ENCODE data around the gene CCDC15. TPM values are rescaled to one million over a fixed set of nuclear protein-coding genes. Genes with fewer than 3 reads are reported as not detected.

Gene CCDC15
- total RNA-seq, 1 experiment from 2014 or later, result 8.6 TPM

DNA sequence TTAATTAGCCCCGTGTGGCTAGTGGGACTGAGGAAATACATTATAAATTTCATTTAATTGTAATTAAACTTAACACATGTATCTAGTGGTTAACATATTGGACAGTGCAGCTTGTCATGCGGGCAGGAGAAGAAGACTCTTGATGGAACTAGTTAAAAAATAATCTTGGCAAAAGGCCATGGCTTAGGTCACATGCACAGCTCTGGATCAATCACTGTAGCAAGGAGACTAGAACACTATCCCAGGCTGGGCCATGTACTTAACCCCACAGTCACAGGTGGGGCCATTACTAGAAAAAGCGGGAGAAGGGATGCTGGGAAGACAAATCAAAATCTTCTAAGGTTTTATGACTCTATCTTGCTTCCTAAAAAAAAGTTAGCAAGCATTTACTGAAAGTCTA lies 9.4 kb upstream of the CCDC15 start:
- CTCF ChIA-PET, result interaction anchor here (0.5 kb wide), 1 partner anchor 69 kb away, joined by 3 read pairs; no protein-coding TSS in a partner anchor
- no TSS peak for BruUV-seq (replicated peaks)
- no peak overlapping the region for H3K9ac ChIP-seq (ENCODE audit: low read length)

GRCh38 chr11:124945826-124946225 lies 8.2 kb upstream of the CCDC15 start:
- intact Hi-C loops (cut with micrococcal nuclease), result no loop called here
- H3K27ac ChIP-seq (ENCODE audit: low read length), result no peak overlapping the region
- TF ChIP-seq EZH2phosphoT487 (IDR thresholded peaks at IDR 0.05; ENCODE audit: borderline replicate concordance, low read length) (no peak), CTCF (conservative IDR thresholded peaks at IDR 0.05; ENCODE audit: low read depth, low read length) (no peak)
- no peaks in the 10 kb centered on the region for H3K79me2 ChIP-seq (ENCODE audit: low read length)
- H2AFZ ChIP-seq (ENCODE audit: low read length), result no peak overlapping the region
- DNase-seq (no peak), ATAC-seq (peak; percentile 51; the same call in 1 of the 2 replicates)
- no peaks in the 10 kb centered on the region for H3K9me2 ChIP-seq (replicated peaks; ENCODE audit: low read length)
- CTCF ChIA-PET, result no interaction called here
- H4K20me1 ChIP-seq (ENCODE audit: low read length), result no peaks in the 10 kb centered on the region
- POLR2A ChIA-PET (ENCODE audit: unreplicated experiment), result no interaction called here
- no peaks in the 10 kb centered on the region for H3K9me3 ChIP-seq (ENCODE audit: low read length)
- peaks cover 4% of the 10 kb centered on the region; the same call in 1 of the 2 replicates for H3K4me1 ChIP-seq (ENCODE audit: insufficient read depth, low read length)
- no peaks in the 10 kb centered on the region for H3K27me3 ChIP-seq (ENCODE audit: low read length)
- no peaks in the 10 kb centered on the region for H3K36me3 ChIP-seq (ENCODE audit: low read depth, low read length)
- H3K4me2 ChIP-seq (ENCODE audit: low read length), result no peak overlapping the region
- no peaks in the 10 kb centered on the region for H3F3A ChIP-seq (ENCODE audit: low read length, unreplicated experiment)
- H3K9ac ChIP-seq (ENCODE audit: low read length), result no peak overlapping the region
- H3K4me3 ChIP-seq (ENCODE audit: low read length), result no peak overlapping the region
- BruUV-seq (replicated peaks), result no TSS peak

More for the DNA sequence above, 9.4 kb upstream of the CCDC15 start:
- POLR2A ChIA-PET (ENCODE audit: unreplicated experiment), result no interaction called here
- Histone ChIP-seq H3K27me3 (ENCODE audit: low read length) (no peaks in the 10 kb centered on the region), H3F3A (ENCODE audit: low read length, unreplicated experiment) (no peaks in the 10 kb centered on the region), H2AFZ (ENCODE audit: low read length) (no peak overlapping the region), H3K79me2 (ENCODE audit: low read length) (no peaks in the 10 kb centered on the region), H3K4me1 (ENCODE audit: insufficient read depth, low read length) (peaks cover 4% of the 10 kb centered on the region; the same call in 1 of the 2 replicates), H3K36me3 (ENCODE audit: low read depth, low read length) (no peaks in the 10 kb centered on the region), H4K20me1 (ENCODE audit: low read length) (no peaks in the 10 kb centered on the region), H3K27ac (ENCODE audit: low read length) (no peak overlapping the region), H3K4me3 (ENCODE audit: low read length) (no peak overlapping the region), H3K9me2 (replicated peaks; ENCODE audit: low read length) (no peaks in the 10 kb centered on the region), H3K4me2 (ENCODE audit: low read length) (no peak overlapping the region), H3K9me3 (ENCODE audit: low read length) (no peaks in the 10 kb centered on the region)
- no peak for TF ChIP-seq CTCF (conservative IDR thresholded peaks at IDR 0.05; ENCODE audit: low read depth, low read length)
- no peak for TF ChIP-seq EZH2phosphoT487 (IDR thresholded peaks at IDR 0.05; ENCODE audit: borderline replicate concordance, low read length)
- no peak for TF ChIP-seq EZH2 (IDR thresholded peaks at IDR 0.05; ENCODE audit: low read length, unreplicated experiment)
- ATAC-seq, result no peak
- intact Hi-C loops (cut with micrococcal nuclease), result no loop called here
- DNase-seq, result no peak

DNA sequence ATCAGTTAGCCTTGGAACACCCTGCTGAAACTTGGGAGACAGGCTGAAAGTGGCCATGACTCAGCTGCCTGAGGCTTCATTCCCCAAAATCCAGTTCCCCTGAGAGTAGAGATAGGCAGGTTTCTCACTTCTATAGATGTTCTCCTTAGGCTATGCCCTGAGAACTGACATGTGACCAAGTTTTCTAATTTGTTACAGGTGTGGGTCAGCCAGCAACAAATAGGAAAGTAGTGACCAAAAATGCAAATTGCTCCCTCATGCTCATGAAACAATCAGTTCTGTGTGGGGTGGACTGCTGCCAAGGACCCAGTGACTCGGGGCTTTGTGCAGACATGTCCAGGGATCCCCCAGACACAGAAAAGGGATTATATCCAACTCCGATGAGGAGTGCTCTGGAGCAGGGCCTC lies 7.3 kb upstream of the CCDC15 start:
- Histone ChIP-seq H4K20me1 (ENCODE audit: low read length) (no peaks in the 10 kb centered on the region), H3K9ac (ENCODE audit: low read length) (no peak overlapping the region), H3K36me3 (ENCODE audit: low read depth, low read length) (no peaks in the 10 kb centered on the region), H3K9me2 (replicated peaks; ENCODE audit: low read length) (no peaks in the 10 kb centered on the region), H2AFZ (ENCODE audit: low read length) (no peak overlapping the region), H3K4me2 (ENCODE audit: low read length) (no peak overlapping the region), H3F3A (ENCODE audit: low read length, unreplicated experiment) (no peaks in the 10 kb centered on the region), H3K27me3 (ENCODE audit: low read length) (no peaks in the 10 kb centered on the region), H3K79me2 (ENCODE audit: low read length) (no peaks in the 10 kb centered on the region), H3K9me3 (ENCODE audit: low read length) (no peaks in the 10 kb centered on the region), H3K4me1 (ENCODE audit: insufficient read depth, low read length) (peaks cover 4% of the 10 kb centered on the region; the same call in 1 of the 2 replicates), H3K27ac (ENCODE audit: low read length) (no peak overlapping the region), H3K4me3 (ENCODE audit: low read length) (no peak overlapping the region)
- ChIA-PET POLR2A (ENCODE audit: unreplicated experiment) (no interaction called here), CTCF (no interaction called here)
- no peak for TF ChIP-seq EZH2phosphoT487 (IDR thresholded peaks at IDR 0.05; ENCODE audit: borderline replicate concordance, low read length)
- TF ChIP-seq EZH2 (IDR thresholded peaks at IDR 0.05; ENCODE audit: low read length, unreplicated experiment), result no peak
- TF ChIP-seq CTCF (conservative IDR thresholded peaks at IDR 0.05; ENCODE audit: low read depth, low read length), result no peak
- intact Hi-C loops (cut with micrococcal nuclease), result no loop called here
- ATAC-seq (peak; percentile 58), DNase-seq (peak; percentile 24)
- no TSS peak for BruUV-seq (replicated peaks)

Measured in PC-3 (cell line).